ENCODE results near the gene PIK3R4. TPM values are rescaled to one million over a fixed set of nuclear protein-coding genes. Genes with fewer than 3 reads are reported as not detected.

The PIK3R4 gene
- total RNA-seq, 1 donor from 2014 or later = 34.7 TPM

- no peaks in the 10 kb centered on the region for H3K36me3 Mint-ChIP-seq (ENCODE audit: low read depth)
- no peaks in the 10 kb centered on the region for H3K9me3 Mint-ChIP-seq
- peaks cover 9% of the 10 kb centered on the region for H3K27me3 Mint-ChIP-seq
- H3K27ac Mint-ChIP-seq = no peak overlapping the region
- intact Hi-C loops (cut with micrococcal nuclease) = loop anchor here (1.0 kb wide), 2 partner anchors 14 to 133 kb away; partner anchors contain the start of gene PIK3R4
- H3K4me3 Mint-ChIP-seq = no peak overlapping the region
- peaks cover 9% of the 10 kb centered on the region for H3K4me1 Mint-ChIP-seq
- peak; percentile 89 for DNase-seq
Observed at GRCh38 chr3:130759692-130760338, 13.2 kb upstream of the PIK3R4 start.

GRCh38 chr3:130758624-130759369, 12.2 kb upstream of the PIK3R4 start:
- no peak for DNase-seq
- H3K9me3 Mint-ChIP-seq = no peaks in the 10 kb centered on the region
- peaks cover 9% of the 10 kb centered on the region for H3K4me1 Mint-ChIP-seq
- peaks cover 6% of the 10 kb centered on the region for H3K27me3 Mint-ChIP-seq
- no peaks in the 10 kb centered on the region for H3K36me3 Mint-ChIP-seq (ENCODE audit: low read depth)
- H3K27ac Mint-ChIP-seq = no peak overlapping the region
- intact Hi-C loops (cut with micrococcal nuclease) = loop anchor here (1.0 kb wide), 2 partner anchors 12 to 135 kb away; partner anchors contain the start of gene PIK3R4
- no peak overlapping the region for H3K4me3 Mint-ChIP-seq

GRCh38 chr3:130757611-130758150, 11.1 kb upstream of the PIK3R4 start:
- no peaks in the 10 kb centered on the region for H3K9me3 Mint-ChIP-seq
- intact Hi-C loops (cut with micrococcal nuclease) = no loop called here

GRCh38 chr3:130755666-130756065, 9.0 kb upstream of the PIK3R4 start:
- H3K27me3 Mint-ChIP-seq = peaks cover 3% of the 10 kb centered on the region
- DNase-seq = no peak
- H3K4me1 Mint-ChIP-seq = peaks cover 7% of the 10 kb centered on the region
- intact Hi-C loops (cut with micrococcal nuclease) = no loop called here
- H3K27ac Mint-ChIP-seq = no peak overlapping the region
- no peaks in the 10 kb centered on the region for H3K36me3 Mint-ChIP-seq (ENCODE audit: low read depth)
- no peaks in the 10 kb centered on the region for H3K9me3 Mint-ChIP-seq
- no peak overlapping the region for H3K4me3 Mint-ChIP-seq

More at GRCh38 chr3:130757611-130758150, 11.1 kb upstream of the PIK3R4 start:
- no peak overlapping the region for H3K4me3 Mint-ChIP-seq
- no peak overlapping the region for H3K27ac Mint-ChIP-seq
- H3K4me1 Mint-ChIP-seq = peaks cover 9% of the 10 kb centered on the region
- no peak for DNase-seq
- peaks cover 4% of the 10 kb centered on the region for H3K27me3 Mint-ChIP-seq
- H3K36me3 Mint-ChIP-seq (ENCODE audit: low read depth) = no peaks in the 10 kb centered on the region

- no peak overlapping the region for H3K4me3 Mint-ChIP-seq
- H3K27me3 Mint-ChIP-seq = peaks cover 3% of the 10 kb centered on the region
- peaks cover 4% of the 10 kb centered on the region for H3K36me3 Mint-ChIP-seq (ENCODE audit: low read depth)
- intact Hi-C loops (cut with micrococcal nuclease) = no loop called here
- no peak for DNase-seq
- H3K9me3 Mint-ChIP-seq = no peaks in the 10 kb centered on the region
- H3K4me1 Mint-ChIP-seq = peaks cover 19% of the 10 kb centered on the region
- H3K27ac Mint-ChIP-seq = no peak overlapping the region
Observed at GRCh38 chr3:130748981-130749380, 2.4 kb upstream of the PIK3R4 start.

GRCh38 chr3:130748467-130748861, 1.8 kb upstream of the PIK3R4 start:
- intact Hi-C loops (cut with micrococcal nuclease) = no loop called here
- peak overlapping the region; percentile 82 for H3K4me3 Mint-ChIP-seq

GRCh38 chr3:130743354-130743753, 3.3 kb downstream of the PIK3R4 start:
- DNase-seq = no peak
- Mint-ChIP-seq H3K4me1 (peaks cover 48% of the 10 kb centered on the region), H3K27ac (peak overlapping the region; percentile 58), H3K9me3 (no peaks in the 10 kb centered on the region), H3K36me3 (ENCODE audit: low read depth) (peaks cover 33% of the 10 kb centered on the region), H3K4me3 (peak overlapping the region; percentile 46), H3K27me3 (no peaks in the 10 kb centered on the region)
- intact Hi-C loops (cut with micrococcal nuclease) = no loop called here

More at GRCh38 chr3:130748467-130748861, 1.8 kb upstream of the PIK3R4 start:
- Mint-ChIP-seq H3K36me3 (ENCODE audit: low read depth) (peaks cover 9% of the 10 kb centered on the region), H3K27ac (no peak overlapping the region), H3K4me1 (peaks cover 24% of the 10 kb centered on the region), H3K27me3 (peaks cover 3% of the 10 kb centered on the region), H3K9me3 (no peaks in the 10 kb centered on the region)
- DNase-seq = no peak

- Mint-ChIP-seq H3K27me3 (no peaks in the 10 kb centered on the region), H3K4me1 (peaks cover 48% of the 10 kb centered on the region), H3K9me3 (no peaks in the 10 kb centered on the region), H3K36me3 (ENCODE audit: low read depth) (peaks cover 38% of the 10 kb centered on the region), H3K4me3 (no peak overlapping the region), H3K27ac (no peak overlapping the region)
- no peak for DNase-seq
- intact Hi-C loops (cut with micrococcal nuclease) = no loop called here
Observed at GRCh38 chr3:130741946-130742610, 4.6 kb downstream of the PIK3R4 start.

GRCh38 chr3:130739848-130740247, 6.8 kb downstream of the PIK3R4 start:
- Mint-ChIP-seq H3K4me3 (no peak overlapping the region), H3K27me3 (no peaks in the 10 kb centered on the region), H3K36me3 (ENCODE audit: low read depth) (peaks cover 54% of the 10 kb centered on the region), H3K27ac (no peak overlapping the region), H3K4me1 (peaks cover 44% of the 10 kb centered on the region), H3K9me3 (no peaks in the 10 kb centered on the region)
- intact Hi-C loops (cut with micrococcal nuclease) = no loop called here
- no peak for DNase-seq

- Mint-ChIP-seq H3K9me3 (no peaks in the 10 kb centered on the region), H3K27ac (no peak overlapping the region), H3K27me3 (no peaks in the 10 kb centered on the region), H3K4me1 (peaks cover 32% of the 10 kb centered on the region), H3K4me3 (no peak overlapping the region), H3K36me3 (ENCODE audit: low read depth) (peaks cover 52% of the 10 kb centered on the region)
- intact Hi-C loops (cut with micrococcal nuclease) = no loop called here
- DNase-seq = no peak
Observed at GRCh38 chr3:130738241-130738640, 8.4 kb downstream of the PIK3R4 start.

- H3K36me3 Mint-ChIP-seq (ENCODE audit: low read depth) = peaks cover 56% of the 10 kb centered on the region
- intact Hi-C loops (cut with micrococcal nuclease) = no loop called here
- peaks cover 27% of the 10 kb centered on the region for H3K4me1 Mint-ChIP-seq
- DNase-seq = no peak
- no peak overlapping the region for H3K27ac Mint-ChIP-seq
- H3K27me3 Mint-ChIP-seq = no peaks in the 10 kb centered on the region
- H3K9me3 Mint-ChIP-seq = no peaks in the 10 kb centered on the region
- no peak overlapping the region for H3K4me3 Mint-ChIP-seq
Observed at GRCh38 chr3:130737622-130738021, 9.0 kb downstream of the PIK3R4 start.

GRCh38 chr3:130733236-130733875, 13.3 kb downstream of the PIK3R4 start:
- Mint-ChIP-seq H3K27me3 (no peaks in the 10 kb centered on the region), H3K4me3 (no peak overlapping the region), H3K4me1 (peaks cover 16% of the 10 kb centered on the region), H3K9me3 (no peaks in the 10 kb centered on the region), H3K27ac (no peak overlapping the region), H3K36me3 (ENCODE audit: low read depth) (peaks cover 46% of the 10 kb centered on the region)
- no peak for DNase-seq
- intact Hi-C loops (cut with micrococcal nuclease) = no loop called here

- no peaks in the 10 kb centered on the region for H3K9me3 Mint-ChIP-seq
- H3K4me3 Mint-ChIP-seq = no peak overlapping the region
- DNase-seq = no peak
- H3K27me3 Mint-ChIP-seq = no peaks in the 10 kb centered on the region
- H3K36me3 Mint-ChIP-seq (ENCODE audit: low read depth) = peaks cover 42% of the 10 kb centered on the region
- intact Hi-C loops (cut with micrococcal nuclease) = no loop called here
- H3K4me1 Mint-ChIP-seq = peaks cover 12% of the 10 kb centered on the region
- no peak overlapping the region for H3K27ac Mint-ChIP-seq
Observed at GRCh38 chr3:130732501-130732900, 14.1 kb downstream of the PIK3R4 start.

Measured in activated CD4-positive, alpha-beta T cell treated with anti-CD3 and anti-CD28 coated beads, Interleukin-2, amount 10 ng/mL, durations not matched to agents 24 days and 14 days (primary cell).